ENCODE measurements around the gene ARHGEF3. TPM values are rescaled to one million over a fixed set of nuclear protein-coding genes. Genes with fewer than 3 reads are reported as not detected.

Gene ARHGEF3
- total RNA-seq, 1 donor from 2014 or later: 27.0 TPM

GRCh38 chr3:56796996-56797395 is 4.8 kb downstream of the ARHGEF3 start:
- Mint-ChIP-seq H3K36me3 (ENCODE audit: low read depth) (peaks cover 12% of the 10 kb centered on the region), H3K27ac (no peak overlapping the region), H3K27me3 (no peaks in the 10 kb centered on the region), H3K9me3 (no peaks in the 10 kb centered on the region), H3K4me1 (peaks cover 66% of the 10 kb centered on the region), H3K4me3 (no peak overlapping the region)
- intact Hi-C loops (cut with micrococcal nuclease): no loop called here
- no peak for TF ChIP-seq CTCF (IDR thresholded peaks at IDR 0.05)
- POLR2A ChIA-PET: interaction anchor here (5.6 to 8.3 kb wide), 2 partner anchors 13 to 42 kb away, joined by 57 to 181 read pairs; no protein-coding TSS in a partner anchor
- CTCF ChIA-PET: interaction anchor here (5.7 to 7.8 kb wide), 4 partner anchors 15 to 191 kb away, joined by 91 to 237 read pairs (median 106); no protein-coding TSS in a partner anchor
- ATAC-seq (ENCODE audit: low read depth) (no peak), DNase-seq (no peak)

GRCh38 chr3:56796202-56796601 is 5.5 kb downstream of the ARHGEF3 start:
- DNase-seq (no peak), ATAC-seq (ENCODE audit: low read depth) (no peak)
- CTCF ChIA-PET: interaction anchor here (6.4 kb wide), 1 partner anchor 44 kb away, joined by 104 read pairs; no protein-coding TSS in a partner anchor
- TF ChIP-seq CTCF (IDR thresholded peaks at IDR 0.05): no peak
- peaks cover 7% of the 10 kb centered on the region for H3K36me3 Mint-ChIP-seq (ENCODE audit: low read depth)
- POLR2A ChIA-PET: interaction anchor here (8.3 kb wide), 1 partner anchor 41 kb away, joined by 181 read pairs; no protein-coding TSS in a partner anchor
- H3K4me3 Mint-ChIP-seq: no peak overlapping the region
- no peaks in the 10 kb centered on the region for H3K27me3 Mint-ChIP-seq
- intact Hi-C loops (cut with micrococcal nuclease): no loop called here
- H3K4me1 Mint-ChIP-seq: peaks cover 64% of the 10 kb centered on the region
- no peaks in the 10 kb centered on the region for H3K9me3 Mint-ChIP-seq
- peak overlapping the region; percentile 53 for H3K27ac Mint-ChIP-seq

GRCh38 chr3:56795829-56796185 is 5.9 kb downstream of the ARHGEF3 start:
- ChIA-PET POLR2A (interaction anchor here (0.8 to 8.3 kb wide), 2 partner anchors 11 to 41 kb away, joined by 4 to 181 read pairs; no protein-coding TSS in a partner anchor), CTCF (interaction anchor here (6.4 kb wide), 1 partner anchor 43 kb away, joined by 104 read pairs; no protein-coding TSS in a partner anchor)
- ATAC-seq (ENCODE audit: low read depth) (no peak), DNase-seq (no peak)
- intact Hi-C loops (cut with micrococcal nuclease): no loop called here
- no peak for TF ChIP-seq CTCF (IDR thresholded peaks at IDR 0.05)
- peaks cover 63% of the 10 kb centered on the region for H3K4me1 Mint-ChIP-seq
- H3K36me3 Mint-ChIP-seq (ENCODE audit: low read depth): peaks cover 6% of the 10 kb centered on the region
- no peaks in the 10 kb centered on the region for H3K27me3 Mint-ChIP-seq
- no peaks in the 10 kb centered on the region for H3K9me3 Mint-ChIP-seq
- H3K27ac Mint-ChIP-seq: peak overlapping the region; percentile 53
- no peak overlapping the region for H3K4me3 Mint-ChIP-seq

- no peak for TF ChIP-seq CTCF (IDR thresholded peaks at IDR 0.05)
- Mint-ChIP-seq H3K4me1 (peaks cover 63% of the 10 kb centered on the region), H3K27me3 (no peaks in the 10 kb centered on the region), H3K27ac (no peak overlapping the region), H3K36me3 (ENCODE audit: low read depth) (peaks cover 6% of the 10 kb centered on the region), H3K4me3 (no peak overlapping the region), H3K9me3 (no peaks in the 10 kb centered on the region)
- intact Hi-C loops (cut with micrococcal nuclease): no loop called here
- DNase-seq (no peak), ATAC-seq (ENCODE audit: low read depth) (no peak)
- ChIA-PET CTCF (no interaction called here), POLR2A (interaction anchor here (0.6 to 8.3 kb wide), 3 partner anchors 11 to 40 kb away, joined by 3 to 181 read pairs (median 4); no protein-coding TSS in a partner anchor)
Observed at GRCh38 chr3:56795097-56795828, 6.5 kb downstream of the ARHGEF3 start.

GRCh38 chr3:56792193-56792592 is 9.6 kb downstream of the ARHGEF3 start:
- CTCF ChIA-PET: no interaction called here
- Mint-ChIP-seq H3K4me3 (no peak overlapping the region), H3K36me3 (ENCODE audit: low read depth) (peaks cover 5% of the 10 kb centered on the region)

More at GRCh38 chr3:56792193-56792592, 9.6 kb downstream of the ARHGEF3 start:
- TF ChIP-seq CTCF (IDR thresholded peaks at IDR 0.05): no peak
- no peak for DNase-seq
- POLR2A ChIA-PET: interaction anchor here (0.5 to 5.2 kb wide), 3 partner anchors 8 to 51 kb away, joined by 4 to 39 read pairs (median 8); partner anchors contain the start of gene ARHGEF3
- Mint-ChIP-seq H3K27me3 (no peaks in the 10 kb centered on the region), H3K9me3 (no peaks in the 10 kb centered on the region), H3K27ac (no peak overlapping the region), H3K4me1 (peaks cover 68% of the 10 kb centered on the region)
- intact Hi-C loops (cut with micrococcal nuclease): no loop called here
- ATAC-seq (ENCODE audit: low read depth): no peak

Data from activated B cell treated with CpG ODN at 0.5 μM for 24 hours (primary cell).